IMR-90 (cell line): Measurements from ENCODE around the gene PRUNE2. TPM values are rescaled to one million over a fixed set of nuclear protein-coding genes. Genes with fewer than 3 reads are reported as not detected.

ENCODE experiments used
- ATAC-seq: fragments of 200-7000 bp; cut with Tn5 transposase; 2 replicates; pipeline ENCODE4 v1.9.1; 2020; ENCODE audit warnings: low read depth, mild to moderate bottlenecking, moderate library complexity
- BruUV-seq: library from RNA; stranded (reverse); fragments of 400-500 nt; replicated peaks from 2 replicates; lab custom pipeline; 2021; lab: Mats Ljungman, UMichigan
- CTCF ChIA-PET: fragments of 300-600 bp; formaldehyde crosslinking; extraction: SDS; loops from one replicate; lab custom pipeline; 2021; ENCODE audit warnings: antibody characterized with exemption; lab: Yijun Ruan, JAX
- POLR2A ChIA-PET: fragments of 300-600 bp; sonication (Branson Sonifier 250); formaldehyde crosslinking; loops from one replicate; lab custom pipeline; 2022; ENCODE audit warnings: antibody characterized with exemption; ENCODE audit not compliant: unreplicated experiment; lab: Charles Lee
- DNase-seq: peaks from one replicate; pipeline ENCODE4 v3.0.0; 2013
- H2AFZ ChIP-seq: replicated peaks from 2 replicates; pipeline ENCODE3; 2013; ENCODE audit warnings: low read length, mild to moderate bottlenecking; ENCODE audit not compliant: poor library complexity
- H2AK5ac ChIP-seq: 2 replicates; pipeline ENCODE4 v1.6.1; 2013; ENCODE audit warnings: low read depth, low read length, inconsistent platforms
- H2AK9ac ChIP-seq: replicated peaks from 2 replicates; pipeline ENCODE3; 2013; ENCODE audit warnings: mild to moderate bottlenecking, low read depth, low read length, moderate library complexity; ENCODE audit not compliant: poor library complexity
- H2BK120ac ChIP-seq: 2 replicates; pipeline ENCODE4 v1.6.1; 2013; ENCODE audit warnings: low read depth, low read length, inconsistent platforms
- H2BK15ac ChIP-seq: 3 replicates; pipeline ENCODE4 v1.6.1; 2013; ENCODE audit warnings: low read depth, low read length, inconsistent platforms
- H2BK20ac ChIP-seq: 2 replicates; pipeline ENCODE4 v1.6.1; 2013; ENCODE audit warnings: low read depth, mild to moderate bottlenecking, inconsistent platforms, low read length, moderate library complexity
- H2BK5ac ChIP-seq: 2 replicates; pipeline ENCODE4 v1.6.1; 2013; ENCODE audit warnings: mild to moderate bottlenecking, low read depth, low read length, inconsistent platforms; ENCODE audit not compliant: poor library complexity, severe bottlenecking
- H3K14ac ChIP-seq: replicated peaks from 2 replicates; pipeline ENCODE4 v1.6.1; 2013; ENCODE audit warnings: low read depth, low read length, inconsistent platforms
- H3K18ac ChIP-seq: 2 replicates; pipeline ENCODE4 v1.6.1; 2013; ENCODE audit warnings: low read depth, low read length, control low read depth
- H3K23ac ChIP-seq: 2 replicates; pipeline ENCODE4 v1.6.1; 2013; ENCODE audit warnings: low read depth, low read length, inconsistent platforms
- H3K27ac ChIP-seq: 2 replicates; pipeline ENCODE4 v1.5.1; 2013; ENCODE audit warnings: mild to moderate bottlenecking, control low read depth, low read length; ENCODE audit not compliant: insufficient read depth
- H3K27me3 ChIP-seq: 2 replicates; pipeline ENCODE4 v1.6.1; 2013; ENCODE audit warnings: low read length; ENCODE audit not compliant: control insufficient read depth, insufficient read depth
- H3K36me3 ChIP-seq: 2 replicates; pipeline ENCODE4 v1.6.1; 2013; ENCODE audit warnings: low read length, mixed read lengths; ENCODE audit not compliant: control insufficient read depth, insufficient read depth
- H3K4ac ChIP-seq: 2 replicates; pipeline ENCODE4 v1.6.1; 2013; ENCODE audit warnings: low read depth, low read length, inconsistent platforms
- H3K4me1 ChIP-seq: 2 replicates; pipeline ENCODE4 v1.6.1; 2013; ENCODE audit warnings: low read length, mixed read lengths; ENCODE audit not compliant: control insufficient read depth, insufficient read depth
- H3K4me2 ChIP-seq: 2 replicates; pipeline ENCODE4 v1.6.1; 2013; ENCODE audit warnings: low read depth, mild to moderate bottlenecking, control low read depth, low read length, moderate library complexity
- H3K4me3 ChIP-seq: 2 replicates; pipeline ENCODE4 v1.5.1; 2013; ENCODE audit warnings: low read depth, mild to moderate bottlenecking, control low read depth, low read length, moderate library complexity; ENCODE audit not compliant: insufficient read depth
- H3K56ac ChIP-seq: 2 replicates; pipeline ENCODE4 v1.6.1; 2013; ENCODE audit warnings: low read length, inconsistent platforms; ENCODE audit not compliant: insufficient read depth; ENCODE audit errors: extremely low read depth
- H3K79me1 ChIP-seq, 2 experiments: 2 replicates each; pipeline ENCODE4 v1.6.1; 2013; ENCODE audit warnings: low read length in 2 of 2, inconsistent platforms in 1 of 2, low read depth in 1 of 2
- H3K9ac ChIP-seq: 2 replicates; pipeline ENCODE4 v1.6.1; 2013; ENCODE audit warnings: low read depth, low read length, control low read depth
- H3K9me1 ChIP-seq: 2 replicates; pipeline ENCODE4 v1.6.1; 2013; ENCODE audit warnings: low read length, inconsistent platforms; ENCODE audit not compliant: insufficient read depth
- H3K9me3 ChIP-seq: 2 replicates; pipeline ENCODE4 v1.6.1; 2013; ENCODE audit warnings: low read length; ENCODE audit not compliant: control insufficient read depth, insufficient read depth
- H4K20me1 ChIP-seq: 2 replicates; pipeline ENCODE4 v1.6.1; 2013; ENCODE audit warnings: low read length, inconsistent platforms; ENCODE audit not compliant: insufficient read depth
- H4K5ac ChIP-seq: 2 replicates; pipeline ENCODE4 v1.6.1; 2013; ENCODE audit warnings: mild to moderate bottlenecking, low read depth, low read length, control low read depth
- H4K8ac ChIP-seq, 2 experiments: 2 replicates each; pipeline ENCODE4 v1.6.1; 2013; ENCODE audit warnings: low read depth in 2 of 2, low read length in 2 of 2, control low read depth in 1 of 2, inconsistent platforms in 1 of 2
- H4K91ac ChIP-seq: 2 replicates; pipeline ENCODE4 v1.6.1; 2013; ENCODE audit warnings: low read depth, low read length, inconsistent platforms; ENCODE audit not compliant: insufficient read depth
- BHLHE40 ChIP-seq: fragments of 150-350 bp; IDR thresholded peaks from 2 replicates; pipeline ENCODE4 v1.6.1; 2016; ENCODE audit warnings: mild to moderate bottlenecking, low read depth, low read length
- CHD1 ChIP-seq: IDR thresholded peaks from 2 replicates; pipeline ENCODE4 v1.6.1; 2012; ENCODE audit warnings: low read depth, low read length, improper control_type of control experiment
- MAFK ChIP-seq: IDR thresholded peaks from 2 replicates; pipeline ENCODE4 v1.6.1; 2012; ENCODE audit warnings: low read depth, low read length, improper control_type of control experiment
- dilution Hi-C: fragments of 300-500 bp; cut with HindIII; formaldehyde crosslinking; loops from one replicate; pipeline ENCODE4 v1.14.3; 2018; ENCODE audit warnings: low sequenced_read_pairs; ENCODE audit not compliant: unreplicated experiment
- in situ Hi-C: fragments of 300-500 bp; cut with MboI; formaldehyde crosslinking; loops from 3 replicates; pipeline ENCODE4 v1.14.3; 2019; ENCODE audit warnings: low sequenced_read_pairs, inconsistent platforms, mixed read lengths
- intact Hi-C: fragments of 100-400 bp; cut with micrococcal nuclease; formaldehyde crosslinking; loops from 2 replicates; pipeline ENCODE4 v1.10.0; 2022
- polyA plus RNA-seq, 3 experiments: library from polyadenylated mRNA; depleted of rRNA; stranded (reverse); fragments of >200 nt; gene quantifications; 2 replicates each; pipeline ENCODE4 v1.2.3, GENCODE V29; 2012; ENCODE audit warnings: low replicate concordance in 1 of 3
- total RNA-seq: library from RNA; depleted of rRNA; stranded (reverse); fragments of >200 nt; gene quantifications from 2 replicates; pipeline ENCODE4 v1.2.3, GENCODE V29; 2012

The PRUNE2 gene
- total and polyA plus RNA-seq, 2 of the 4 experiments (the other 2 are of a cell fraction): 0.70 to 1.6 TPM

- Histone ChIP-seq H2BK15ac (no peak overlapping the region), H4K91ac (no peak overlapping the region), H3K18ac (no peak overlapping the region), H3K4me1 (no peaks in the 10 kb centered on the region), H3K14ac (no peak overlapping the region), H3K56ac (no peak overlapping the region), H4K8ac (no peak overlapping the region), H3K4me2 (no peak overlapping the region), H4K20me1 (no peaks in the 10 kb centered on the region), H2AK9ac (no peak overlapping the region), H3K27me3 (peaks cover 3% of the 10 kb centered on the region), H4K5ac (no peak overlapping the region), H3K9ac (no peak overlapping the region), H3K79me1 (no peaks in the 10 kb centered on the region), H2BK5ac (no peak overlapping the region), H2BK120ac (no peak overlapping the region), H3K4ac (no peak overlapping the region), H2BK20ac (no peak overlapping the region), H3K9me3 (peaks cover 5% of the 10 kb centered on the region), H2AK5ac (no peak overlapping the region), H3K27ac (no peak overlapping the region), H3K4me3 (no peak overlapping the region), H3K9me1 (no peaks in the 10 kb centered on the region), H2AFZ (no peak overlapping the region), H3K23ac (no peak overlapping the region), H3K36me3 (no peaks in the 10 kb centered on the region)
- TF ChIP-seq BHLHE40 (no peak), CHD1 (no peak), MAFK (no peak)
- dilution Hi-C loops (no loop called here), intact Hi-C loops (no loop called here), in situ Hi-C loops (no loop called here)
- BruUV-seq: no TSS peak
- ChIA-PET POLR2A (no interaction called here), CTCF (no interaction called here)
- ATAC-seq (no peak), DNase-seq (no peak)
These were observed 332.5 kb downstream of the PRUNE2 start for GRCh38 chr9:76573408-76573807.
